ENCODE data around the gene WRAP53. TPM values are rescaled to one million over a fixed set of nuclear protein-coding genes. Genes with fewer than 3 reads are reported as not detected.
A peak's percentile ranks its signal among the peaks of the same experiment; 100 is the strongest.

WRAP53 gene
- total and polyA plus RNA-seq, 2 of the 13 experiments (the other 11 are each of a cell fraction or from before 2014, with no cell fraction given) = 7.0 to 19.5 TPM

DNA sequence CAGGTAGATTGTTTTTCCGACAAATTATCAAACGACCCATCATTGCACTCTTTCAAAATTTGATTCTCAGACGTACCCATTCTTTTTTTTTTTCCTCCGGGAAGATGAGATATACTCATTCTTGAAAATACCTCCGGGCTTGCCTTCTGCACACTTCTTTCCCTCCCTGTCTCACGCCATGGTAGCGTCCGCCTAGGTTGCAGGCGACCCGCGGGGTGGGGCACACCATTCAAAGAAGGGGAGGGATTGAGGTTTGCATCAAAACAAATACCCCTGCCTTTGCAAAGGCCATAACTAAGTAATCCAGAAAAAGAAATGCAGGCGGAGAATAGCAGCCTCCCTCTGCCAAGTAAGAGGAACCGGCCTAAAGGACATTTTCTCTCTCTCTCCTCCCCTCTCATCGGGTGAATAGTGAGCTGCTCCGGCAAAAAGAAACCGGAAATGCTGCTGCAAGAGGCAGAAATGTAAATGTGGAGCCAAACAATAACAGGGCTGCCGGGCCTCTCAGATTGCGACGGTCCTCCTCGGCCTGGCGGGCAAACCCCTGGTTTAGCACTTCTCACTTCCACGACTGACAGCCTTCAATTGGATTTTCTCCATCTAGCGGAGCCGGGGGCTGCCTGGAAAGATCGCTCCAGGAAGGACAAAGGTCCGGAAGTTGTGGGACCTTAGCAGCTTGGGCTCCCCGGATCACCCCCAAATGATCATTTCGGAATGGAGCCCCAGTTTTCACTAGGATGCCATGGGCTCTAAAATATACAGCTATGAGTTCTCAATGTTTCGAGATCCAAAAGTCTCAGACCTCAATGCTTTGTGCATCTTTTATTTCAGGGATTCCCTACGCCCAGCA lies 1.8 kb upstream of the WRAP53 start (continued):
- TF ChIP-seq, protein P1, sequence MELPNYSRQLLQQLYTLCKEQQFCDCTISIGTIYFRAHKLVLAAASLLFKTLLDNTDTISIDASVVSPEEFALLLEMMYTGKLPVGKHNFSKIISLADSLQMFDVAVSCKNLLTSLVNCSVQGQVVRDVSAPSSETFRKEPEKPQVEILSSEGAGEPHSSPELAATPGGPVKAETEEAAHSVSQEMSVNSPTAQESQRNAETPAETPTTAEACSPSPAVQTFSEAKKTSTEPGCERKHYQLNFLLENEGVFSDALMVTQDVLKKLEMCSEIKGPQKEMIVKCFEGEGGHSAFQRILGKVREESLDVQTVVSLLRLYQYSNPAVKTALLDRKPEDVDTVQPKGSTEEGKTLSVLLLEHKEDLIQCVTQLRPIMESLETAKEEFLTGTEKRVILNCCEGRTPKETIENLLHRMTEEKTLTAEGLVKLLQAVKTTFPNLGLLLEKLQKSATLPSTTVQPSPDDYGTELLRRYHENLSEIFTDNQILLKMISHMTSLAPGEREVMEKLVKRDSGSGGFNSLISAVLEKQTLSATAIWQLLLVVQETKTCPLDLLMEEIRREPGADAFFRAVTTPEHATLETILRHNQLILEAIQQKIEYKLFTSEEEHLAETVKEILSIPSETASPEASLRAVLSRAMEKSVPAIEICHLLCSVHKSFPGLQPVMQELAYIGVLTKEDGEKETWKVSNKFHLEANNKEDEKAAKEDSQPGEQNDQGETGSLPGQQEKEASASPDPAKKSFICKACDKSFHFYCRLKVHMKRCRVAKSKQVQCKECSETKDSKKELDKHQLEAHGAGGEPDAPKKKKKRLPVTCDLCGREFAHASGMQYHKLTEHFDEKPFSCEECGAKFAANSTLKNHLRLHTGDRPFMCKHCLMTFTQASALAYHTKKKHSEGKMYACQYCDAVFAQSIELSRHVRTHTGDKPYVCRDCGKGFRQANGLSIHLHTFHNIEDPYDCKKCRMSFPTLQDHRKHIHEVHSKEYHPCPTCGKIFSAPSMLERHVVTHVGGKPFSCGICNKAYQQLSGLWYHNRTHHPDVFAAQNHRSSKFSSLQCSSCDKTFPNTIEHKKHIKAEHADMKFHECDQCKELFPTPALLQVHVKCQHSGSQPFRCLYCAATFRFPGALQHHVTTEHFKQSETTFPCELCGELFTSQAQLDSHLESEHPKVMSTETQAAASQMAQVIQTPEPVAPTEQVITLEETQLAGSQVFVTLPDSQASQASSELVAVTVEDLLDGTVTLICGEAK (IDR thresholded peaks at IDR 0.05) = no peak
- TF ChIP-seq, protein P1 (CRISPR knock-in tag; IDR thresholded peaks at IDR 0.05) = peak; percentile 37; the same call in 1 of the 2 replicates
- TF ChIP-seq WIZ (CRISPR knock-in tag; IDR thresholded peaks at IDR 0.05) (no peak), ZNF781 (CRISPR knock-in tag; IDR thresholded peaks at IDR 0.05; ENCODE audit: borderline replicate concordance, not compliant biosample characterization) (no peak), RARA (CRISPR knock-in tag; IDR thresholded peaks at IDR 0.05) (no peak), SATB2 (CRISPR knock-in tag; IDR thresholded peaks at IDR 0.05) (0 out of 2 replicates have a peak, but pooled peaks have one; percentile 51), BRD4 (CRISPR knock-in tag; IDR thresholded peaks at IDR 0.05) (no peak; the same call in 1 of the 2 replicates), CBX1 (IDR thresholded peaks at IDR 0.05; ENCODE audit: low read depth) (no peak), HOXA7 (CRISPR knock-in tag; IDR thresholded peaks at IDR 0.05) (no peak), TBL1XR1 (IDR thresholded peaks at IDR 0.05; ENCODE audit: borderline replicate concordance, low read length, partially characterized antibody) (no peak), ZNF24 (IDR thresholded peaks at IDR 0.05) (no peak), ZNF546 (CRISPR knock-in tag; conservative IDR thresholded peaks at IDR 0.05) (0 out of 2 replicates have a peak, but pooled peaks have one; percentile 63), ZNF10 (CRISPR knock-in tag; IDR thresholded peaks at IDR 0.05; ENCODE audit: borderline replicate concordance, low read depth) (no peak)
- TF ChIP-seq, protein P2, sequence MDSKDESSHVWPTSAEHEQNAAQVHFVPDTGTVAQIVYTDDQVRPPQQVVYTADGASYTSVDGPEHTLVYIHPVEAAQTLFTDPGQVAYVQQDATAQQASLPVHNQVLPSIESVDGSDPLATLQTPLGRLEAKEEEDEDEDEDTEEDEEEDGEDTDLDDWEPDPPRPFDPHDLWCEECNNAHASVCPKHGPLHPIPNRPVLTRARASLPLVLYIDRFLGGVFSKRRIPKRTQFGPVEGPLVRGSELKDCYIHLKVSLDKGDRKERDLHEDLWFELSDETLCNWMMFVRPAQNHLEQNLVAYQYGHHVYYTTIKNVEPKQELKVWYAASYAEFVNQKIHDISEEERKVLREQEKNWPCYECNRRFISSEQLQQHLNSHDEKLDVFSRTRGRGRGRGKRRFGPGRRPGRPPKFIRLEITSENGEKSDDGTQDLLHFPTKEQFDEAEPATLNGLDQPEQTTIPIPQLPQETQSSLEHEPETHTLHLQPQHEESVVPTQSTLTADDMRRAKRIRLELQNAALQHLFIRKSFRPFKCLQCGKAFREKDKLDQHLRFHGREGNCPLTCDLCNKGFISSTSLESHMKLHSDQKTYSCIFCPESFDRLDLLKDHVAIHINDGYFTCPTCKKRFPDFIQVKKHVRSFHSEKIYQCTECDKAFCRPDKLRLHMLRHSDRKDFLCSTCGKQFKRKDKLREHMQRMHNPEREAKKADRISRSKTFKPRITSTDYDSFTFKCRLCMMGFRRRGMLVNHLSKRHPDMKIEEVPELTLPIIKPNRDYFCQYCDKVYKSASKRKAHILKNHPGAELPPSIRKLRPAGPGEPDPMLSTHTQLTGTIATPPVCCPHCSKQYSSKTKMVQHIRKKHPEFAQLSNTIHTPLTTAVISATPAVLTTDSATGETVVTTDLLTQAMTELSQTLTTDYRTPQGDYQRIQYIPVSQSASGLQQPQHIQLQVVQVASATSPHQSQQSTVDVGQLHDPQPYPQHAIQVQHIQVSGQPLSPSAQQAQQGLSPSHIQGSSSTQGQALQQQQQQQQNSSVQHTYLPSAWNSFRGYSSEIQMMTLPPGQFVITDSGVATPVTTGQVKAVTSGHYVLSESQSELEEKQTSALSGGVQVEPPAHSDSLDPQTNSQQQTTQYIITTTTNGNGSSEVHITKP (CRISPR knock-in tag; IDR thresholded peaks at IDR 0.05; ENCODE audit: low read depth) = peak; percentile 99
- TF ChIP-seq, protein P3, sequence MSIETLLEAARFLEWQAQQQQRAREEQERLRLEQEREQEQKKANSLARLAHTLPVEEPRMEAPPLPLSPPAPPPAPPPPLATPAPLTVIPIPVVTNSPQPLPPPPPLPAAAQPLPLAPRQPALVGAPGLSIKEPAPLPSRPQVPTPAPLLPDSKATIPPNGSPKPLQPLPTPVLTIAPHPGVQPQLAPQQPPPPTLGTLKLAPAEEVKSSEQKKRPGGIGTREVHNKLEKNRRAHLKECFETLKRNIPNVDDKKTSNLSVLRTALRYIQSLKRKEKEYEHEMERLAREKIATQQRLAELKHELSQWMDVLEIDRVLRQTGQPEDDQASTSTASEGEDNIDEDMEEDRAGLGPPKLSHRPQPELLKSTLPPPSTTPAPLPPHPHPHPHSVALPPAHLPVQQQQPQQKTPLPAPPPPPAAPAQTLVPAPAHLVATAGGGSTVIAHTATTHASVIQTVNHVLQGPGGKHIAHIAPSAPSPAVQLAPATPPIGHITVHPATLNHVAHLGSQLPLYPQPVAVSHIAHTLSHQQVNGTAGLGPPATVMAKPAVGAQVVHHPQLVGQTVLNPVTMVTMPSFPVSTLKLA (IDR thresholded peaks at IDR 0.05) = no peak
